Keratinocyte (primary cell): ENCODE data around the gene TMCO4. TPM values are rescaled to one million over a fixed set of nuclear protein-coding genes. Genes with fewer than 3 reads are reported as not detected.

Experiments
- DNase-seq: peaks from one replicate; pipeline ENCODE4 v3.0.0-alpha.2; 2011; ENCODE audit warnings: low read depth, missing footprints, low spot score
- FAIRE-seq: peaks from 2 replicates; lab custom pipeline; 2011; peaks lifted over from hg19 to GRCh38; lab: Jason Lieb, UNC
- H2AFZ ChIP-seq: 2 replicates; pipeline ENCODE4 v1.6.0; 2012; ENCODE audit warnings: low read length, control low read depth, inconsistent platforms; ENCODE audit not compliant: control insufficient read depth
- H3K27ac ChIP-seq: 2 replicates; pipeline ENCODE4 v1.5.1; 2011; ENCODE audit warnings: low read length; ENCODE audit not compliant: control insufficient read depth, insufficient read depth
- H3K27me3 ChIP-seq: 3 replicates; pipeline ENCODE4 v1.6.0; 2011; ENCODE audit warnings: low read length; ENCODE audit not compliant: control insufficient read depth, insufficient read depth; ENCODE audit errors: extremely low read depth
- H3K36me3 ChIP-seq, 2 experiments: 2 replicates in 1 of 2; 3 replicates in 1 of 2; pipeline ENCODE4 v1.5.1; 2011; ENCODE audit warnings: low read length in 2 of 2, mild to moderate bottlenecking in 1 of 2; ENCODE audit not compliant: control insufficient read depth in 2 of 2, insufficient read depth in 2 of 2; ENCODE audit errors: extremely low read depth in 1 of 2
- H3K4me1 ChIP-seq: 3 replicates; pipeline ENCODE4 v1.5.1; 2011; ENCODE audit warnings: low read length; ENCODE audit not compliant: control insufficient read depth, insufficient read depth; ENCODE audit errors: extremely low read depth
- H3K4me2 ChIP-seq: 3 replicates; pipeline ENCODE4 v1.6.0; 2011; ENCODE audit warnings: low read depth, low read length; ENCODE audit not compliant: control insufficient read depth, insufficient read depth; ENCODE audit errors: extremely low read depth
- H3K4me3 ChIP-seq, 3 experiments: fragments of 200-600 bp in 1 of 3; sonication (generic) in 1 of 3; 2 replicates in 2 of 3; 3 replicates in 1 of 3; pipeline ENCODE4 v1.5.1; 2011 to 2016; ENCODE audit warnings: low read length in 3 of 3, mild to moderate bottlenecking in 3 of 3, control low read depth in 2 of 3, inconsistent platforms in 1 of 3, low read depth in 1 of 3, mixed read lengths in 1 of 3, mixed run types in 1 of 3, moderate library complexity in 1 of 3; ENCODE audit not compliant: control insufficient read depth in 2 of 3, insufficient read depth in 2 of 3; ENCODE audit errors: extremely low read depth in 1 of 3
- H3K79me2 ChIP-seq: 2 replicates; pipeline ENCODE4 v1.6.0; 2012; ENCODE audit warnings: low read length; ENCODE audit not compliant: control insufficient read depth, insufficient read depth
- H3K9ac ChIP-seq: 3 replicates; pipeline ENCODE4 v1.6.0; 2011; ENCODE audit warnings: low read length; ENCODE audit not compliant: control insufficient read depth, insufficient read depth; ENCODE audit errors: extremely low read depth
- H3K9me1 ChIP-seq: 3 replicates; pipeline ENCODE4 v1.6.0; 2011; ENCODE audit warnings: low read length; ENCODE audit not compliant: control insufficient read depth, insufficient read depth; ENCODE audit errors: extremely low read depth
- H3K9me3 ChIP-seq: 2 replicates; pipeline ENCODE4 v1.5.1; 2012; ENCODE audit warnings: low read depth, low read length; ENCODE audit not compliant: control insufficient read depth
- H4K20me1 ChIP-seq: 3 replicates; pipeline ENCODE4 v1.6.0; 2011; ENCODE audit warnings: low read length; ENCODE audit not compliant: control insufficient read depth, insufficient read depth; ENCODE audit errors: extremely low read depth
- CTCF ChIP-seq, 3 experiments: IDR thresholded peaks in 1 of 3; conservative IDR thresholded peaks in 1 of 3; optimal IDR thresholded peaks in 1 of 3; 2 replicates in 2 of 3; 3 replicates in 1 of 3; pipeline versions ENCODE3 to v1.5.1; 2011; ENCODE audit warnings: low read length in 3 of 3, mild to moderate bottlenecking in 3 of 3, moderate library complexity in 2 of 3, control low read depth in 1 of 3, inconsistent platforms in 1 of 3; ENCODE audit not compliant: insufficient read depth in 2 of 3; ENCODE audit errors: extremely low read depth in 1 of 3
- EZH2 ChIP-seq: IDR thresholded peaks from one replicate; pipeline ENCODE4 v1.6.1; 2012; ENCODE audit warnings: inconsistent platforms, mild to moderate bottlenecking, low read length, moderate library complexity
- dilution Hi-C: fragments of 300-500 bp; cut with MboI; formaldehyde crosslinking; loops from one replicate; pipeline ENCODE4 v1.7.0; 2020; ENCODE audit warnings: low sequenced_read_pairs; ENCODE audit not compliant: extremely low pct_ligation_motif_present
- polyA plus RNA-seq, 5 experiments: library from polyadenylated mRNA; depleted of rRNA in 3 of 5; stranded (reverse) in 3 of 5; stranded (forward) in 1 of 5; unstranded in 1 of 5; fragments of >200 nt; gene quantifications; 1 replicate in 1 of 5; 2 replicates in 3 of 5; 3 replicates in 1 of 5; pipeline versions ENCODE4 v1.2.1 to v1.2.3, GENCODE V29; 2011 to 2012; ENCODE audit warnings: missing spikeins in 2 of 5, low read depth in 1 of 5, low replicate concordance in 1 of 5

Gene TMCO4
- polyA plus RNA-seq, 1 donor (not counting 4 experiments of a cell fraction or from before 2014, with no cell fraction given) = 1.2 TPM

GRCh38 chr1:19737104-19737825 lies 62.5 kb downstream of the TMCO4 start:
- Histone ChIP-seq H3K4me3 (no peak overlapping the region), H3K4me2 (no peak overlapping the region), H3K4me1 (peaks cover 7% of the 10 kb centered on the region), H3K79me2 (no peaks in the 10 kb centered on the region), H3K9ac (no peak overlapping the region), H4K20me1 (no peaks in the 10 kb centered on the region), H2AFZ (no peak overlapping the region), H3K9me1 (no peaks in the 10 kb centered on the region), H3K36me3 (no peaks in the 10 kb centered on the region), H3K9me3 (no peaks in the 10 kb centered on the region), H3K27me3 (no peaks in the 10 kb centered on the region), H3K27ac (no peak overlapping the region)
- no peak for DNase-seq
- FAIRE-seq = peak; percentile 59
- dilution Hi-C loops = no loop called here
- TF ChIP-seq EZH2 (no peak), CTCF (optimal IDR thresholded peaks at IDR 0.05 in 1 of 3, IDR thresholded peaks at IDR 0.05 in 1 of 3, conservative IDR thresholded peaks at IDR 0.05 in 1 of 3; ENCODE audit: extremely low read depth in 1 of 3, insufficient read depth in 2 of 3, low read length in 3 of 3) (peak; percentile 24 to 65 (median 25))

GRCh38 chr1:19735440-19736127 lies 64.1 kb downstream of the TMCO4 start:
- Histone ChIP-seq H3K79me2 (no peaks in the 10 kb centered on the region), H3K27me3 (no peaks in the 10 kb centered on the region), H2AFZ (no peak overlapping the region), H4K20me1 (no peaks in the 10 kb centered on the region), H3K4me2 (no peak overlapping the region), H3K4me3 (no peak overlapping the region), H3K9ac (no peak overlapping the region), H3K9me3 (no peaks in the 10 kb centered on the region), H3K36me3 (no peaks in the 10 kb centered on the region), H3K9me1 (no peaks in the 10 kb centered on the region), H3K27ac (no peak overlapping the region), H3K4me1 (peaks cover 7% of the 10 kb centered on the region)
- no peak for DNase-seq
- dilution Hi-C loops = no loop called here
- no peak for FAIRE-seq
- TF ChIP-seq CTCF (optimal IDR thresholded peaks at IDR 0.05 in 1 of 3, IDR thresholded peaks at IDR 0.05 in 1 of 3, conservative IDR thresholded peaks at IDR 0.05 in 1 of 3; ENCODE audit: extremely low read depth in 1 of 3, insufficient read depth in 2 of 3, low read length in 3 of 3) (no peak), EZH2 (no peak)
